Measurements from ENCODE around the gene ZNF597.

Gene ZNF597

DNA sequence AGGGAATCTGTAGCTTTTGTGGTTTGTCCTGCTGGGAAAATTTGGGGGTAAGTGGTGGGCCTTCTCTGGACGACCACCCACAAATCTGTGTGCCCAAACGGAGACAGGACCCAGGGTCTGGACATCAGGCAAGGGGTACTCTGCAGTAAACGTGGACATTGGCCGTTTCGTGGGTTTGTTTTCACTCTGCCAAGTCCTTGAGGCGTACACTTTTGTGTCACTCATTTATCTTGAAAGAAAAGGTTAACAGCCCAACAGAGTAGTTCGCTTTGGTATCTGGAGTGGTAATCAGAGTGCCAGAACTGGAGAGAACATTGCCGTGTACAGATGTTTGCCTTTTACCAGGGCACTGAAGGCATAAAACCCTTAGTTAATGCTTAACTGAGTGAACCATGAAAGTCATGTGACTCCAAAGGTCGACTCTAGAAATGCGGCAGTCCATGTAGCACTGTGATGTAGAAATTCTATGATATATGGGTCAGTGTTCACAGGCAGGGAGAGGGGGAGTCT lies 15.6 kb upstream of the ZNF597 start:
- TF ChIP-seq, protein P1, sequence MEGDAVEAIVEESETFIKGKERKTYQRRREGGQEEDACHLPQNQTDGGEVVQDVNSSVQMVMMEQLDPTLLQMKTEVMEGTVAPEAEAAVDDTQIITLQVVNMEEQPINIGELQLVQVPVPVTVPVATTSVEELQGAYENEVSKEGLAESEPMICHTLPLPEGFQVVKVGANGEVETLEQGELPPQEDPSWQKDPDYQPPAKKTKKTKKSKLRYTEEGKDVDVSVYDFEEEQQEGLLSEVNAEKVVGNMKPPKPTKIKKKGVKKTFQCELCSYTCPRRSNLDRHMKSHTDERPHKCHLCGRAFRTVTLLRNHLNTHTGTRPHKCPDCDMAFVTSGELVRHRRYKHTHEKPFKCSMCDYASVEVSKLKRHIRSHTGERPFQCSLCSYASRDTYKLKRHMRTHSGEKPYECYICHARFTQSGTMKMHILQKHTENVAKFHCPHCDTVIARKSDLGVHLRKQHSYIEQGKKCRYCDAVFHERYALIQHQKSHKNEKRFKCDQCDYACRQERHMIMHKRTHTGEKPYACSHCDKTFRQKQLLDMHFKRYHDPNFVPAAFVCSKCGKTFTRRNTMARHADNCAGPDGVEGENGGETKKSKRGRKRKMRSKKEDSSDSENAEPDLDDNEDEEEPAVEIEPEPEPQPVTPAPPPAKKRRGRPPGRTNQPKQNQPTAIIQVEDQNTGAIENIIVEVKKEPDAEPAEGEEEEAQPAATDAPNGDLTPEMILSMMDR (IDR thresholded peaks at IDR 0.05; ENCODE audit: borderline replicate concordance, insufficient read depth, low read depth, low read length) = no peak
- peak overlapping the region; percentile 78 for H3K4me3 ChIP-seq (ENCODE audit: low read depth, low read length)

DNA sequence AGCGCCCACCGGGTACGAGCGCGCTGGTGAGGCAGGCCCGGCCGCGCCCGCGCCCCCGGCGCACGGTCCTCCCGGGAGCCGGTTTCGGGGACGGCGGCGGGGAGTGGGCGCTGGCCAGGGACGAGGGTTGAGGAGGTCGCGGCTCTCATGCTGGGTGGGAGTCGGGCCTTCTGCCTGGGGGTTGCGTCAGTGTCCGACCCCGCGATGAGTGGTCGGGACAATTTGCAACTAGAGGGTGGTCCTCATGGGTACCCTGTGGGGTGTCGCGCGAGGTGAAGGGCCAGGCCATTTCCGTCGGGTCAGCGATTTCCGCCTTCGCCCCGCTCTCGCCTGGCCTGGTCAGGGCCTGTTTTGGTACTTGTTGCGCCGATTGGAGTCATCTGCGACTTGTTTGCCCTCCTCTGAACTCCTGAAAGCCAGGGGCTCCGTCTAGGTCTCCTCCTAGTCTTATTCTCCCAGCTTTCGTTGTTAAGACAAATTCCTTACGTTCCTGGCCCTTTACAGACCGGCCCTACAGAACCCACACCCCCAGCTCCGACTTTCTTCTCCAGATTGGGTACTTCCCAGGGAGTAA lies 15.1 kb upstream of the ZNF597 start:
- TF ChIP-seq, protein P1 (IDR thresholded peaks at IDR 0.05; ENCODE audit: borderline replicate concordance, insufficient read depth, low read depth, low read length) = no peak
- peak overlapping the region; percentile 78 for H3K4me3 ChIP-seq (ENCODE audit: low read depth, low read length)

DNA sequence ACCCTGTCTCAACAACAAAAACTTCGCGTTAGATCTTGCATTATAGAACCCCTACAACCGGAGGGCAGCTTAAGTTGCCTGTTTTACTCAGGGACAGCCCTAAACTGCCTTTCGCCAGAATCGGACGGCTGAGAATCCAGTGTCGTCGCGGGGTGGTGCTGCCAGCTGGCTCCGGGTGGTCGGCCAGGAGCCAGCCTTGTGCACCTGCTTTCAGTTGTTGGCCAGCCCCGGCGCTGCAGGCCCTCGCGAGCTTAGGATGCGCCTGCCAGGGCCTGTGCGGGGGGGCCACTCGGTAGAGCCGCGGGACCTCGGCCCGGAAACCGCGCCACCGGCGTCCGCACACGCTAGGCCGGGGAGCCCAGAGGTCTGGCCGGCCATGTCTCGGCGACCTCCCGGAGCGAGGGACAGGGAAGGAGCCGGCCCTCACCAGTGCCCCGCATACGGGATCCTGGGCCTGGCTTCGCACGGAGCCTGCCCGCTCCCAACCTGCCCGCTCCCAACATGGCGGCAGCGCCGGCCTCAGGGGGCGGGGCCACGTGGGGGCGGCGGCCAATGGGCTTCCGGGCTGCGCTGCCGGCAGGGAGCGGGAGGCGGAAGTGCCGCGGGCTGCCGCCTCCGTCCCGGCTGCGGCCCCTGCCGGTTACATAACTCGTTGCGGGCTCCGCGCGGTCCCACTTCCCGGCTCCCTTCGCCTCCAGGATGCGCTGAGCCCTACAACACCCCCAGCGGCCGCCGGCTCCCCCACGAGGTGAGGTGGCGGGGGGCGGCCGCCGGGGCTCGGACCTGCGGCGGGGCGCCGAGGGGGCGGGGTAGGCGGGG lies 14.3 kb upstream of the ZNF597 start:
- peak overlapping the region; percentile 78 for H3K4me3 ChIP-seq (ENCODE audit: low read depth, low read length)
- TF ChIP-seq, protein P1 (IDR thresholded peaks at IDR 0.05; ENCODE audit: borderline replicate concordance, insufficient read depth, low read depth, low read length) = peak; percentile 71

DNA sequence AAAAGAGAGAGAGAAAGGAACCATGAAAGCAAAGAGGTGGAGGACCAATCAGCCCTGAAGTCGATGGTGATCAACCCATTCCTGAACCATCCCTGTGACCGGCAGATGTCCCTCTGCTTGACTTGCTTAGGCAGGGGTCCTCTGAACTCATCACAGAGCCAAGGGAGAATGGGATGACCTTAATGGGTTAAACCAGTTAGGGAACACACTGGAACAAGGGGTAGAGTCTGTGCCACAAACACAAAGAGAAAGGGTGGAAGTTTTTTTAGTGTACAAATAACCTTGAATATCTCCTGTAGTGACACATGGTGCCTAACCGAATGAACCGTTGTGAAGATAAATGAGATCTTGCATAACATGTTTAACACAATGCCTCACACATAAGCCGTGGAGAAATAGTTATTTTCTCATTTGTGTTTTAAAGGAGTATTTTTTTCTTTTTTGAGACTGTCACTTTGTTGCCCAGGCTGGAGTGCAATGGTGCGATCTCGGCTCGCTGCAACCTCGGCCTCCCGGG lies 11.4 kb upstream of the ZNF597 start:
- no peak overlapping the region for H3K4me3 ChIP-seq (ENCODE audit: low read depth, low read length)
- TF ChIP-seq, protein P1 (IDR thresholded peaks at IDR 0.05; ENCODE audit: borderline replicate concordance, insufficient read depth, low read depth, low read length) = no peak

DNA sequence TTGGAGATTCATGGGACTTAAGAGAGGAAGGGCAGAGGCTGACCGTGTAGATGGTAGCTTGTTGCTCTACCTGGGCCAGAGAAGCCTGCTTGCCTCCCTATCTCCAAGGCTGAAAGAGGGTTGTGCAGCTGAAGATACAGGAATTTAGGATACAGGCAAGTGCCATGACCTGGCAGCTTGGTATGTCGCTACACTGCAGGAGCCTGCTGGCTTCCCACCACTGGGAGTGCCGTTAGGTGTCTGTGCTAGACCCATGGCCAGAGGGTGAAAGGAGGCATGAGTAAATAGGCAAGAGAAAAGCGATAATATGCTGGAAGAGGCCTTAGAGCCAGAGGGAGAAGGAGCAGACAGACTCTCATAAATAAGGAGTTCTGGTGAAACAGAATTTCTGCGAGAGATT lies 10.8 kb upstream of the ZNF597 start:
- no peak overlapping the region for H3K4me3 ChIP-seq (ENCODE audit: low read depth, low read length)
- TF ChIP-seq, protein P1 (IDR thresholded peaks at IDR 0.05; ENCODE audit: borderline replicate concordance, insufficient read depth, low read depth, low read length) = no peak

DNA sequence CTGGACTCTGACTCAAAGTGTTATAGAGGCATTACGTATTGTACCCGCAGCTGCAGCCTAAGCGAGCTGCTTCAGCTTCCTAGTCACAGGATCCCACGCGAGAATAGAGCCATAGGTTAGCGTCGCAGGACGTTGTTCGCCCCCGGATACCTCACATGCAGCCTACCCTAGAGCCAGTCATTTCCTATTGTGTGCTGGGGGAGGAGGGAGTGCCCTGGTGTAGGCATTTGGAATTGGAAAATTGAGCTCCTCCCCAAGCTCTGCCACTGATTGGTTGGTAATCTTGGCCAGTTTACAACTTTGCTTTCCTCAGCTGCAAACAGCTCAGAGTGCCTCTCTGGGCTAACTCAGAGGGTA lies 706 bp upstream of the ZNF597 start:
- peak overlapping the region; percentile 74 for H3K4me3 ChIP-seq (ENCODE audit: low read depth, low read length)
- TF ChIP-seq, protein P1 (IDR thresholded peaks at IDR 0.05; ENCODE audit: borderline replicate concordance, insufficient read depth, low read depth, low read length) = no peak
